HepG2 (cell line): ENCODE measurements around the gene LSM11. TPM values are rescaled to one million over a fixed set of nuclear protein-coding genes. Genes with fewer than 3 reads are reported as not detected.
A peak's percentile ranks its signal among the peaks of the same experiment; 100 is the strongest.

Experiments used
- BHLHE40 ChIP-seq: IDR thresholded peaks from 2 replicates; pipeline ENCODE4 v1.6.1; 2011; ENCODE audit warnings: low read length, improper control_type of control experiment
- CREB1 ChIP-seq, 2 experiments: fragments of 450-650 bp in 1 of 2; IDR thresholded peaks; 2 replicates each; pipeline ENCODE4 v1.6.1; 2016 to 2017; ENCODE audit warnings: control low read depth in 1 of 2, mild to moderate bottlenecking in 1 of 2, missing compliant biosample characterization in 1 of 2, missing genetic modification characterization in 1 of 2
- E2F2 ChIP-seq: sonication (generic); formaldehyde crosslinking; IDR thresholded peaks from 2 replicates; pipeline ENCODE4 v1.4.0; 2020; ENCODE audit warnings: missing genetic modification reagents, borderline replicate concordance
- HNF1B ChIP-seq: sonication (generic); formaldehyde crosslinking; IDR thresholded peaks from 2 replicates; pipeline ENCODE4 v1.5.1; 2020; ENCODE audit warnings: mild to moderate bottlenecking, moderate library complexity, missing genetic modification reagents
- HNF4G ChIP-seq, 2 experiments: sonication (generic) in 1 of 2; formaldehyde crosslinking in 1 of 2; IDR thresholded peaks; 2 replicates each; pipeline versions ENCODE4 v1.4.0 to v1.6.1; 2011 to 2020; ENCODE audit warnings: borderline replicate concordance in 2 of 2, low read depth in 2 of 2, mild to moderate bottlenecking in 2 of 2, low read length in 1 of 2, missing genetic modification reagents in 1 of 2, moderate library complexity in 1 of 2
- MBD4 ChIP-seq: IDR thresholded peaks from 2 replicates; pipeline ENCODE4 v1.6.1; 2012; ENCODE audit warnings: low read length, inconsistent platforms, borderline replicate concordance
- NBN ChIP-seq: fragments of 450-650 bp; conservative IDR thresholded peaks from 2 replicates; pipeline ENCODE4 v1.6.1; 2017
- NR2C2 ChIP-seq: sonication (generic); formaldehyde crosslinking; IDR thresholded peaks from 2 replicates; pipeline ENCODE4 v1.4.0; 2020; ENCODE audit warnings: missing genetic modification reagents, mild to moderate bottlenecking, moderate library complexity, borderline replicate concordance
- PLRG1 ChIP-seq: fragments of 450-650 bp; conservative IDR thresholded peaks from 2 replicates; pipeline ENCODE4 v1.6.1; 2016
- RARA ChIP-seq: IDR thresholded peaks from 2 replicates; pipeline ENCODE4 v1.6.1; 2016; ENCODE audit warnings: missing genetic modification reagents, missing compliant biosample characterization
- SP4 ChIP-seq: sonication (generic); formaldehyde crosslinking; IDR thresholded peaks from 2 replicates; pipeline ENCODE4 v1.8.1; 2023; ENCODE audit warnings: mild to moderate bottlenecking, missing genetic modification reagents
- STAG1 ChIP-seq: sonication (generic); formaldehyde crosslinking; IDR thresholded peaks from 2 replicates; pipeline ENCODE4 v1.4.0; 2020; ENCODE audit warnings: missing genetic modification reagents
- ZNF136 ChIP-seq: sonication (generic); formaldehyde crosslinking; IDR thresholded peaks from 2 replicates; pipeline ENCODE4 v1.8.1; 2022; ENCODE audit warnings: low read depth, mild to moderate bottlenecking, moderate library complexity, missing genetic modification reagents
- ZNF18 ChIP-seq: sonication (generic); formaldehyde crosslinking; IDR thresholded peaks from 2 replicates; pipeline ENCODE4 v1.8.0; 2022; ENCODE audit warnings: mild to moderate bottlenecking, missing genetic modification reagents; ENCODE audit not compliant: insufficient replicate concordance
- ZNF577 ChIP-seq: sonication (generic); formaldehyde crosslinking; IDR thresholded peaks from 2 replicates; pipeline ENCODE4 v1.4.0; 2020; ENCODE audit warnings: mild to moderate bottlenecking, low read depth, missing genetic modification reagents, borderline replicate concordance
- ZNF720 ChIP-seq: sonication (generic); formaldehyde crosslinking; IDR thresholded peaks from 2 replicates; pipeline ENCODE4 v1.4.0; 2020; ENCODE audit warnings: missing genetic modification reagents
- ZNF768 ChIP-seq: sonication (generic); formaldehyde crosslinking; IDR thresholded peaks from 2 replicates; pipeline ENCODE4 v1.4.0; 2020; ENCODE audit warnings: missing genetic modification reagents
- polyA plus RNA-seq, 8 experiments: library from polyadenylated mRNA; depleted of rRNA in 3 of 8; stranded (reverse) in 7 of 8; unstranded in 1 of 8; fragments of >200 nt; fragmentation: Illumina TruSeq in 4 of 8; extraction: Trizol in 4 of 8; gene quantifications; 2 replicates each; pipeline versions ENCODE4 v1.2.1 to v1.2.3, GENCODE V29; 2011 to 2016; ENCODE audit warnings: low read depth in 4 of 8, missing spikeins in 1 of 8, mixed read lengths in 1 of 8; ENCODE audit not compliant: insufficient read depth in 1 of 8
- total RNA-seq, 5 experiments: library from RNA; depleted of rRNA; stranded (reverse); fragments of >200 nt; fragmentation: Illumina TruSeq; extraction: Trizol; gene quantifications; 2 replicates each; pipeline ENCODE4 v1.2.3, GENCODE V29; 2016; ENCODE audit warnings: low read depth in 1 of 5

Gene LSM11
- total and polyA plus RNA-seq, 2 of the 13 experiments (the other 11 are each of a cell fraction or from before 2014, with no cell fraction given): 4.5 to 7.2 TPM

- TF ChIP-seq CREB1 (IDR thresholded peaks at IDR 0.05): 0 out of 2 replicates have a peak, but pooled peaks have one; percentile 2
- TF ChIP-seq CREB1 (CRISPR knock-in tag; IDR thresholded peaks at IDR 0.05): peak; percentile 35; the same call in 1 of the 2 replicates
- TF ChIP-seq ZNF18 (CRISPR knock-in tag): no peak
- TF ChIP-seq STAG1 (CRISPR knock-in tag): no peak
- no peak for TF ChIP-seq PLRG1
- TF ChIP-seq E2F2 (CRISPR knock-in tag): 0 out of 2 replicates have a peak, but pooled peaks have one; percentile 38
- TF ChIP-seq MBD4: no peak
- no peak for TF ChIP-seq ZNF720 (CRISPR knock-in tag)
- no peak for TF ChIP-seq HNF4G (IDR thresholded peaks at IDR 0.05; ENCODE audit: borderline replicate concordance, low read depth, low read length)
- TF ChIP-seq HNF4G (CRISPR knock-in tag; IDR thresholded peaks at IDR 0.05; ENCODE audit: borderline replicate concordance, low read depth): peak; percentile 61; the same call in 1 of the 2 replicates
- TF ChIP-seq ZNF577: no peak
- TF ChIP-seq ZNF768 (CRISPR knock-in tag): peak; percentile 54; the same call in 1 of the 2 replicates
- peak; percentile 94 for TF ChIP-seq NR2C2 (CRISPR knock-in tag)
- TF ChIP-seq ZNF136 (CRISPR knock-in tag): no peak
- no peak for TF ChIP-seq RARA (CRISPR knock-in tag)
- peak; percentile 85 for TF ChIP-seq SP4 (CRISPR knock-in tag)
- TF ChIP-seq HNF1B (CRISPR knock-in tag): peak; percentile 80
- TF ChIP-seq NBN: no peak
- no peak for TF ChIP-seq BHLHE40
Observed at GRCh38 chr5:157731272-157732129, 12.0 kb upstream of the LSM11 start, which contains the start of gene THG1L (continued).
